ENCODE measurements around the gene SENP8. TPM values are rescaled to one million over a fixed set of nuclear protein-coding genes. Genes with fewer than 3 reads are reported as not detected.

The SENP8 gene
- total RNA-seq, 2 donors from 2014 or later = 0.54 to 0.78 TPM

DNA sequence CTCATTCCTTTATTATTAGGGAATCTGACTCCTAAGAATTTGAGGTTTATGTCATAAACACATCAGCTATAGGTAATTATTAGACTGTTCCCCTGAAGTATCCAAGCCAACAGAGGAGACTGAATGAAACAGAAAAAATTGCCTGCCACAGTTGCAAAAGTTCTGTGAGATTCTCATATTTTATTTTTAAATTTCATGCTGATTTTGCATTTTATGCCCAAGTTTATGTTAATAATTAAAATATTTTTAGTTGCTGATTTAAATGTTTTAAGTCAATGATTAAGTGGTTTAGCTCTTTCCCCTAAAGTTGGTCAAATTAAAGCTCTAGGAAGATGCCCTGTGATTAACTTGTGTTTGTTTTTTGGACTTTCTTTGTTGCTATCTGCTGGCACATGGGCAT is 10.2 kb downstream of the SENP8 start:
- Histone ChIP-seq H3K27ac (no peak overlapping the region), H3K9me3 (no peaks in the 10 kb centered on the region), H3K4me3 (no peak overlapping the region), H3K36me3 (no peaks in the 10 kb centered on the region), H3K27me3 (replicated peaks; ENCODE audit: insufficient read depth) (no peaks in the 10 kb centered on the region), H3K4me1 (ENCODE audit: control insufficient read depth in 1 of 2, low read depth in 2 of 2) (no peaks in the 10 kb centered on the region)
- DNase-seq (ENCODE audit: low spot score) (no peak), ATAC-seq (ENCODE audit: insufficient number of reproducible peaks, low FRiP score, low read depth) (no peak)
- TF ChIP-seq, protein P1, sequence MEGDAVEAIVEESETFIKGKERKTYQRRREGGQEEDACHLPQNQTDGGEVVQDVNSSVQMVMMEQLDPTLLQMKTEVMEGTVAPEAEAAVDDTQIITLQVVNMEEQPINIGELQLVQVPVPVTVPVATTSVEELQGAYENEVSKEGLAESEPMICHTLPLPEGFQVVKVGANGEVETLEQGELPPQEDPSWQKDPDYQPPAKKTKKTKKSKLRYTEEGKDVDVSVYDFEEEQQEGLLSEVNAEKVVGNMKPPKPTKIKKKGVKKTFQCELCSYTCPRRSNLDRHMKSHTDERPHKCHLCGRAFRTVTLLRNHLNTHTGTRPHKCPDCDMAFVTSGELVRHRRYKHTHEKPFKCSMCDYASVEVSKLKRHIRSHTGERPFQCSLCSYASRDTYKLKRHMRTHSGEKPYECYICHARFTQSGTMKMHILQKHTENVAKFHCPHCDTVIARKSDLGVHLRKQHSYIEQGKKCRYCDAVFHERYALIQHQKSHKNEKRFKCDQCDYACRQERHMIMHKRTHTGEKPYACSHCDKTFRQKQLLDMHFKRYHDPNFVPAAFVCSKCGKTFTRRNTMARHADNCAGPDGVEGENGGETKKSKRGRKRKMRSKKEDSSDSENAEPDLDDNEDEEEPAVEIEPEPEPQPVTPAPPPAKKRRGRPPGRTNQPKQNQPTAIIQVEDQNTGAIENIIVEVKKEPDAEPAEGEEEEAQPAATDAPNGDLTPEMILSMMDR (IDR thresholded peaks at IDR 0.05) = no peak

DNA sequence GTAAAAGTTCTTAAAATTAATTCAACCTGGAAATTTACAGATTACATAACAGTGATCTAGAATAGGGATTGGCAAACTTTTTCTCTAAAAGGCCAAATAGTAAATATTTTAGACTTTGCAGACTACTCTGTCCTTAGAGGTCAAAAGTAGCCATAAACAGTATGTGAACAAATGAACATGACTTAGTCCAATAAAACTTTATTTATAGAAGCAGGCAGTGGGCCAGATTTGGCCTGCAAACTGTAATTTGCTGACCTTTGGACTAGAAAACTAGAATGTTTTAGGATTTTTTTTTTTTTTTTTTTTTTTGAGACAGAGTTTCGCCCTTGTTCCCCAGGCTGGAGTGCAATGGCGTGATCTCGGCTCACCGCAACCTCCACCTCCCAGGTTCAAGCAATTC is 12.1 kb downstream of the SENP8 start:
- H3K27me3 ChIP-seq (replicated peaks; ENCODE audit: insufficient read depth) = no peaks in the 10 kb centered on the region
- TF ChIP-seq, protein P1 (IDR thresholded peaks at IDR 0.05) = no peak
- ATAC-seq (ENCODE audit: insufficient number of reproducible peaks, low FRiP score, low read depth) (no peak), DNase-seq (ENCODE audit: low spot score) (no peak)
- no peaks in the 10 kb centered on the region for H3K4me1 ChIP-seq (ENCODE audit: control insufficient read depth in 1 of 2, low read depth in 2 of 2)
- H3K9me3 ChIP-seq = no peaks in the 10 kb centered on the region
- no peak overlapping the region for H3K27ac ChIP-seq
- H3K4me3 ChIP-seq = no peak overlapping the region
- H3K36me3 ChIP-seq = no peaks in the 10 kb centered on the region

DNA sequence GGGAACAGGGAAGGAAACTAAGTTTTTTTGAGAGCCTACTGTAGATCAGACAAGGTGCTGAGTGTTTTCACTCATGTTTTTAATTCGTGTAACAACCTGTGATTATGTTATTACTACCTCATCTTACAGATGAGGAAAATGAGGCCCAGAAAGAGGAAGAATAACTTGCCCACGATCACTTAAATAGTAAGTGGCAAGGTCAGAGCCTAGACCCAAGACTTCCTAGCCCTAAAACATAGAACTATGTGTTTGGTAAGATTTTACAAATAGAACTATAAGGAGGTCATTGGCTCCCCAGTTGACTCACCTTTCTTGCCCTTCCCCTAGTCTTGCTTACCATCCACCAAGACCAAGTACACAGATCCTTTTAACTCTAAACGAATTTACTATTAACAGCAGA is 13.7 kb downstream of the SENP8 start:
- TF ChIP-seq, protein P1 (IDR thresholded peaks at IDR 0.05) = no peak
- Histone ChIP-seq H3K27me3 (replicated peaks; ENCODE audit: insufficient read depth) (no peaks in the 10 kb centered on the region), H3K27ac (no peak overlapping the region), H3K9me3 (no peaks in the 10 kb centered on the region), H3K36me3 (no peaks in the 10 kb centered on the region), H3K4me1 (ENCODE audit: control insufficient read depth in 1 of 2, low read depth in 2 of 2) (no peaks in the 10 kb centered on the region), H3K4me3 (no peak overlapping the region)
- ATAC-seq (ENCODE audit: insufficient number of reproducible peaks, low FRiP score, low read depth) = no peak
- DNase-seq (ENCODE audit: low spot score) = no peak

DNA sequence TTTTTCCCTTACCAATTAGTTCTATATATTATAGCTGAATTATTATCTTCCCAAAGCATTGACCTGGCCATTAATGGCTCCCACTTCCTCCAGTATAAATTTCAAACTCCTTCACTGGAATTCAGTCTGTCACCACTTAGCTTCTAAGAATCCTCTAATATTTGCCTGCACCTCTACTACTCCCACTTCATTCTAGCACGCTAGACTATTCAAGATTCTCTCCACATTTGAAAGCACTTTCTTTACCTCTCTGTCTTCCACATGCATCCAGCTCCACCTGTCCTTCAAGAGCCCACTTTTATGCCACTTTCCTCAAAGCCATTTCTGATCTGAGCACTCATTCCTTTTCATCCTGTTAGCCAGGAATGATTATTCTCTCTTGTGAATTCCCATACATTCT is 15.0 kb downstream of the SENP8 start:
- TF ChIP-seq, protein P1 (IDR thresholded peaks at IDR 0.05) = no peak
- Histone ChIP-seq H3K4me3 (no peak overlapping the region), H3K4me1 (ENCODE audit: control insufficient read depth in 1 of 2, low read depth in 2 of 2) (no peaks in the 10 kb centered on the region), H3K36me3 (no peaks in the 10 kb centered on the region), H3K27ac (no peak overlapping the region), H3K27me3 (replicated peaks; ENCODE audit: insufficient read depth) (no peaks in the 10 kb centered on the region), H3K9me3 (no peaks in the 10 kb centered on the region)
- DNase-seq (ENCODE audit: low spot score) (no peak), ATAC-seq (ENCODE audit: insufficient number of reproducible peaks, low FRiP score, low read depth) (no peak)

DNA sequence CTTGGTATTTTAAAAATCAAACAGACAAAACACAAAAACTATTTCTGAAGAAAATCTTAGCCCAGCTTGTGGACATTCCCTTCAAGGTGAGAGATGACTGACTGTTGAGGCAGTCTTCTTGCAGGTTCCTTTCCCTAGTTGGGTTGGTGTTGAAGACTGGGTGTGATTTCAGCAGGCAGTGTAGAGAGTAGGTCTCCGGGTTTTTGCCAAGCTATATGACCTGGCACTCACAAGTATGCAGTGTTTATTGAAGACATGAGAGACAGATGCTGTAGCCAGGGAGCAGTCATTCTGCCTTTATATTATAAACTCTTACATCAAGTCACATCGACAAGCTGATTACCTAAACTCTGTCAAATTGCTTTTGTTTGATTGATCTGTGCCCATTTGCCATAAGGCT is 17.5 kb downstream of the SENP8 start:
- TF ChIP-seq, protein P1 (IDR thresholded peaks at IDR 0.05) = no peak
- no peak overlapping the region for H3K27ac ChIP-seq
- no peaks in the 10 kb centered on the region for H3K9me3 ChIP-seq
- H3K4me3 ChIP-seq = no peak overlapping the region
- DNase-seq (ENCODE audit: low spot score) (no peak), ATAC-seq (ENCODE audit: insufficient number of reproducible peaks, low FRiP score, low read depth) (no peak)
- no peaks in the 10 kb centered on the region for H3K27me3 ChIP-seq (replicated peaks; ENCODE audit: insufficient read depth)
- no peaks in the 10 kb centered on the region for H3K4me1 ChIP-seq (ENCODE audit: control insufficient read depth in 1 of 2, low read depth in 2 of 2)
- no peaks in the 10 kb centered on the region for H3K36me3 ChIP-seq

Data from thoracic aorta (tissue), 2 donors.